ENCODE results near the gene CCDC27. TPM values are rescaled to one million over a fixed set of nuclear protein-coding genes. Genes with fewer than 3 reads are reported as not detected.

Gene CCDC27
- total RNA-seq, 1 donor from 2014 or later, result 0.08 TPM

GRCh38 chr1:3787745-3788605 lies 35.7 kb downstream of the CCDC27 start:
- intact Hi-C loops (cut with micrococcal nuclease), result no loop called here
- Histone ChIP-seq H3K4me1 (peaks cover 47% of the 10 kb centered on the region), H3K36me3 (peaks cover 61% of the 10 kb centered on the region), H3K9me3 (replicated peaks) (no peaks in the 10 kb centered on the region), H3K27ac (replicated peaks) (no peak overlapping the region), H3K4me3 (no peak overlapping the region), H3K27me3 (ENCODE audit: low read depth) (no peaks in the 10 kb centered on the region)
- no peak for DNase-seq
- no peak for TF ChIP-seq CTCF (IDR thresholded peaks at IDR 0.05; ENCODE audit: borderline replicate concordance)

- intact Hi-C loops (cut with micrococcal nuclease), result no loop called here
- H3K4me1 ChIP-seq, result peaks cover 56% of the 10 kb centered on the region
- DNase-seq, result no peak
- peaks cover 52% of the 10 kb centered on the region for H3K36me3 ChIP-seq
- H3K9me3 ChIP-seq (replicated peaks), result no peaks in the 10 kb centered on the region
- TF ChIP-seq CTCF (IDR thresholded peaks at IDR 0.05; ENCODE audit: borderline replicate concordance), result no peak
- H3K27me3 ChIP-seq (ENCODE audit: low read depth), result no peaks in the 10 kb centered on the region
- no peak overlapping the region for H3K4me3 ChIP-seq
- H3K27ac ChIP-seq (replicated peaks), result peak overlapping the region; percentile 27
These were observed 36.6 kb downstream of the CCDC27 start for GRCh38 chr1:3788756-3789420.

- no peaks in the 10 kb centered on the region for H3K9me3 ChIP-seq (replicated peaks)
- intact Hi-C loops (cut with micrococcal nuclease), result no loop called here
- no peak overlapping the region for H3K4me3 ChIP-seq
- peaks cover 63% of the 10 kb centered on the region for H3K4me1 ChIP-seq
- peaks cover 44% of the 10 kb centered on the region for H3K36me3 ChIP-seq
- H3K27ac ChIP-seq (replicated peaks), result peak overlapping the region; percentile 27
- TF ChIP-seq CTCF (IDR thresholded peaks at IDR 0.05; ENCODE audit: borderline replicate concordance), result no peak
- H3K27me3 ChIP-seq (ENCODE audit: low read depth), result no peaks in the 10 kb centered on the region
- DNase-seq, result no peak
These were observed 37.4 kb downstream of the CCDC27 start for GRCh38 chr1:3789421-3790300.

- Histone ChIP-seq H3K36me3 (peaks cover 36% of the 10 kb centered on the region), H3K4me1 (peaks cover 72% of the 10 kb centered on the region), H3K4me3 (no peak overlapping the region), H3K27ac (replicated peaks) (no peak overlapping the region), H3K9me3 (replicated peaks) (no peaks in the 10 kb centered on the region), H3K27me3 (ENCODE audit: low read depth) (no peaks in the 10 kb centered on the region)
- DNase-seq, result no peak
- intact Hi-C loops (cut with micrococcal nuclease), result no loop called here
- no peak for TF ChIP-seq CTCF (IDR thresholded peaks at IDR 0.05; ENCODE audit: borderline replicate concordance)
These were observed 38.3 kb downstream of the CCDC27 start for GRCh38 chr1:3790500-3790923.

GRCh38 chr1:3790952-3791351 lies 38.7 kb downstream of the CCDC27 start:
- no peak overlapping the region for H3K27ac ChIP-seq (replicated peaks)
- no peak for TF ChIP-seq CTCF (IDR thresholded peaks at IDR 0.05; ENCODE audit: borderline replicate concordance)
- intact Hi-C loops (cut with micrococcal nuclease), result no loop called here

More at GRCh38 chr1:3790952-3791351, 38.7 kb downstream of the CCDC27 start:
- no peak for DNase-seq
- peaks cover 76% of the 10 kb centered on the region for H3K4me1 ChIP-seq
- H3K27me3 ChIP-seq (ENCODE audit: low read depth), result no peaks in the 10 kb centered on the region
- H3K36me3 ChIP-seq, result peaks cover 31% of the 10 kb centered on the region
- no peak overlapping the region for H3K4me3 ChIP-seq
- no peaks in the 10 kb centered on the region for H3K9me3 ChIP-seq (replicated peaks)

Measured in left ventricle myocardium inferior (tissue), 1 donor.